SK-N-SH treated with all-trans-retinoic acid at 6 μM for 48 hours (cell line): Measurements from ENCODE around the gene SH3BP4.

Source experiments
- ATAC-seq: fragments of 200-7000 bp; cut with Tn5 transposase; 3 replicates; pipeline ENCODE4 v1.9.1; 2020; ENCODE audit warnings: mild to moderate bottlenecking, moderate library complexity
- ARNTL ChIP-seq: fragments of 450-650 bp; formaldehyde crosslinking; IDR thresholded peaks from 2 replicates; pipeline ENCODE4 v1.5.0; 2020; ENCODE audit warnings: low read depth, mild to moderate bottlenecking, moderate library complexity, borderline replicate concordance
- BACH2 ChIP-seq: fragments of 250-450 bp; sonication (Bioruptor Pico); IDR thresholded peaks from 2 replicates; pipeline ENCODE4 v1.9.0; 2021; ENCODE audit warnings: mild to moderate bottlenecking, borderline replicate concordance
- CSDC2 ChIP-seq: fragments of 250-450 bp; sonication (Bioruptor Pico); IDR thresholded peaks from 2 replicates; pipeline ENCODE4 v1.5.0; 2020; ENCODE audit warnings: mild to moderate bottlenecking, moderate library complexity
- CSRNP3 ChIP-seq: fragments of 250-450 bp; sonication (Bioruptor Pico); IDR thresholded peaks from 2 replicates; pipeline ENCODE4 v1.5.1; 2021; ENCODE audit warnings: mild to moderate bottlenecking, moderate library complexity
- ESRRG ChIP-seq: fragments of 250-450 bp; sonication (Bioruptor Pico); IDR thresholded peaks from 2 replicates; pipeline ENCODE4 v1.6.1; 2021; ENCODE audit warnings: mild to moderate bottlenecking
- ISL1 ChIP-seq: fragments of 250-450 bp; sonication (Bioruptor Pico); IDR thresholded peaks from 2 replicates; pipeline ENCODE4 v2.1.2; 2022; ENCODE audit warnings: mild to moderate bottlenecking, moderate library complexity
- OSR1 ChIP-seq: fragments of 250-450 bp; sonication (Bioruptor Pico); IDR thresholded peaks from 2 replicates; pipeline ENCODE4 v1.8.0; 2022; ENCODE audit warnings: moderate library complexity, mild to moderate bottlenecking, inconsistent platforms
- PPARA ChIP-seq: fragments of 250-450 bp; sonication (Bioruptor Pico); IDR thresholded peaks from 2 replicates; pipeline ENCODE4 v1.5.0; 2020; ENCODE audit warnings: mild to moderate bottlenecking, borderline replicate concordance
- SNAI2 ChIP-seq: fragments of 250-450 bp; sonication (Bioruptor Pico); IDR thresholded peaks from 2 replicates; pipeline ENCODE4 v1.5.0; 2020; ENCODE audit warnings: mild to moderate bottlenecking, moderate library complexity
- TCF4 ChIP-seq: fragments of 250-450 bp; sonication (Bioruptor Pico); IDR thresholded peaks from 2 replicates; pipeline ENCODE4 v1.8.0; 2021; ENCODE audit warnings: mild to moderate bottlenecking, moderate library complexity, borderline replicate concordance
- TOX ChIP-seq: fragments of 250-450 bp; sonication (Bioruptor Pico); IDR thresholded peaks from 2 replicates; pipeline ENCODE4 v1.8.0; 2021; ENCODE audit warnings: mild to moderate bottlenecking, moderate library complexity, borderline replicate concordance
- TSHZ2 ChIP-seq: fragments of 250-450 bp; sonication (Bioruptor Pico); IDR thresholded peaks from 2 replicates; pipeline ENCODE4 v1.5.0; 2020; ENCODE audit warnings: mild to moderate bottlenecking, moderate library complexity
- ZC3H10 ChIP-seq: fragments of 250-450 bp; sonication (Bioruptor Pico); IDR thresholded peaks from 2 replicates; pipeline ENCODE4 v1.5.1; 2021; ENCODE audit warnings: mild to moderate bottlenecking, moderate library complexity
- ZFP30 ChIP-seq: fragments of 450-650 bp; formaldehyde crosslinking; IDR thresholded peaks from 2 replicates; pipeline ENCODE4 v1.5.0; 2022; ENCODE audit warnings: mild to moderate bottlenecking, moderate library complexity
- ZNF565 ChIP-seq: fragments of 450-650 bp; formaldehyde crosslinking; conservative IDR thresholded peaks from 2 replicates; pipeline ENCODE4 v1.5.0; 2020; ENCODE audit warnings: low read depth, mild to moderate bottlenecking, moderate library complexity
- ZNF70 ChIP-seq: fragments of 450-650 bp; formaldehyde crosslinking; IDR thresholded peaks from 2 replicates; pipeline ENCODE4 v1.5.0; 2020; ENCODE audit warnings: mild to moderate bottlenecking, moderate library complexity
- ZNF8 ChIP-seq: fragments of 450-650 bp; formaldehyde crosslinking; IDR thresholded peaks from 2 replicates; pipeline ENCODE4 v1.5.0; 2020; ENCODE audit warnings: mild to moderate bottlenecking, moderate library complexity
- TF ChIP-seq, protein P1 (sequence below): fragments of 250-450 bp; sonication (Bioruptor Pico); IDR thresholded peaks from 2 replicates; pipeline ENCODE4 v1.5.1; 2020; ENCODE audit warnings: low read depth, mild to moderate bottlenecking, moderate library complexity
- TF ChIP-seq, protein P2 (sequence below): fragments of 250-450 bp; sonication (Bioruptor Pico); IDR thresholded peaks from 2 replicates; pipeline ENCODE4 v1.8.0; 2021; ENCODE audit warnings: low read depth, mild to moderate bottlenecking, moderate library complexity, borderline replicate concordance

The SH3BP4 gene

DNA sequence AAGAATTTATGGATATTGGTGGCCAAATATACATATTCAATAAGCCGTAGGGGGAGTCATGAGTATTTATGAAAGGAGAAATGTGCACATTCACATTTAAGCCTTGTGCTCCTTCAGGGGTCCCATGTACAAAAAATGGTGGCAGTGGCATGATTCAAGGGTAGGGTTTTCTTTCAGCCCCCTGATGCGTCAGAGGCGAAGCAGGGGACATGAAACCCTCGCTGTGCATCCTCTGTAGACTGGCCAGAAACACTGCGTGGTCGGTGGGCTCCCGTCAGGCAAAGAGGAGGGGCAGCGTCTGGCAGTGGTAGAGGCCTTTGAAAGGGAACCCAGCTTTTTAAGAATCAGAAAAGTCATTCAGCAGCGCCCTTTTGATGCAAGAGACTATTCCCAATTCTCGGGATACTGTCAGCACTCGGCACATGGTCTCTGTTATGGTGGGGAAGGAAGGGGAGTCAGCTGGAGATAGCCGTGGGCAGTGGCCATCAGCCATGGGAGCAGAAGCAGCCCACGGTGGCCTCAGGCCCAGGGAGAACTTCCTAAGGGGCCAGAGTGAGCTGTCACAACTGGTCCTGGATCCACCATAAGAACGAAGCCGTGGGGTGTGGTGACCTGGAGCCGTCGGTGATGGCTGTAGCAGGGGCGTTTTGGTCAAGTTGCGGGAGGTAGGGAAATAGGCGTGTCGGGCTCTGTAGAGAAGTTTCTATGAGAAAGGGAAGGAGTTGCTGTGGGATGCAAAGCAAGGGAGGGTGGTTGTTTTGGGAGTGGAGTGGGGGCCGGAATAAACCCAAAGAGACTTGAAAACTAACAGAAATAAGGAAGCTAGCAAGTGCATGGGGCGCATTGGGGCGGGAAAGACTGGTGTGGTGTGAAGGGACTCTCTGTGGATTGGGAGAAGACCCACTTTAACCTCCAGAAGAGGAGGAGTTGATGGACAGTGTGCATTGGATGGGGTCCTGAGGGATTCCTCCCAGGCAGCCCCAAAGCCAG, 95.6 kb downstream of the SH3BP4 start:
- TF ChIP-seq CSDC2 (CRISPR knock-in tag) (no peak), TCF4 (no peak), ZNF70 (CRISPR knock-in tag) (no peak), ARNTL (CRISPR knock-in tag) (no peak), TSHZ2 (no peak), TOX (no peak), OSR1 (CRISPR knock-in tag) (no peak), CSRNP3 (no peak), ZNF8 (no peak), ZC3H10 (CRISPR knock-in tag) (no peak), BACH2 (no peak), SNAI2 (CRISPR knock-in tag) (no peak), ZNF565 (CRISPR knock-in tag) (no peak)
- TF ChIP-seq, protein P1, sequence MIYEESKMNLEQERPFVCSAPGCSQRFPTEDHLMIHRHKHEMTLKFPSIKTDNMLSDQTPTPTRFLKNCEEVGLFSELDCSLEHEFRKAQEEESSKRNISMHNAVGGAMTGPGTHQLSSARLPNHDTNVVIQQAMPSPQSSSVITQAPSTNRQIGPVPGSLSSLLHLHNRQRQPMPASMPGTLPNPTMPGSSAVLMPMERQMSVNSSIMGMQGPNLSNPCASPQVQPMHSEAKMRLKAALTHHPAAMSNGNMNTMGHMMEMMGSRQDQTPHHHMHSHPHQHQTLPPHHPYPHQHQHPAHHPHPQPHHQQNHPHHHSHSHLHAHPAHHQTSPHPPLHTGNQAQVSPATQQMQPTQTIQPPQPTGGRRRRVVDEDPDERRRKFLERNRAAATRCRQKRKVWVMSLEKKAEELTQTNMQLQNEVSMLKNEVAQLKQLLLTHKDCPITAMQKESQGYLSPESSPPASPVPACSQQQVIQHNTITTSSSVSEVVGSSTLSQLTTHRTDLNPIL (CRISPR knock-in tag), result no peak
- ATAC-seq, result no peak

DNA sequence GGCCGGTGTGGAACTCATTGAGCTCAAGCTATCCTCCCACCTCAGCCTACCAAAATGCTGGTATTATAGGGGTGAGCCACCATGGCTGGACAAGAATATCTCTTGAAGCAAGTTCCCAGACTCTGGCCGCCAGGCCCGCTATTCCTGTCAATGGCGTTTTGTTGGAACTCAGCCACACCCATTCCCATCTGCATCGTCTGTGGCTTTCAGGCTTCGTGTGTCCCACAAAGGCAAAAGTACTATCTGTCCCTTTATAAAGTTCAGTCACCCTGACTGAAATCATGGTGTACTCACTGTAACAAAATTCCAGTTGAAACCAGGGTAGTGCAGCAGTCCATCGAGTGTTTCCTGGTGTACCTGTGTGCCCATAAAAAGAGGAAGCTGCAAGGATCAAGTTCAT, 96.7 kb downstream of the SH3BP4 start:
- ATAC-seq, result no peak
- TF ChIP-seq ISL1, result no peak
- TF ChIP-seq CSRNP3, result no peak
- no peak for TF ChIP-seq ARNTL (CRISPR knock-in tag)
- no peak for TF ChIP-seq SNAI2 (CRISPR knock-in tag)
- no peak for TF ChIP-seq TSHZ2
- TF ChIP-seq ESRRG (CRISPR knock-in tag), result no peak
- no peak for TF ChIP-seq OSR1 (CRISPR knock-in tag)
- no peak for TF ChIP-seq BACH2
- no peak for TF ChIP-seq ZFP30 (CRISPR knock-in tag)
- TF ChIP-seq TOX, result no peak
- no peak for TF ChIP-seq ZNF565 (CRISPR knock-in tag)
- no peak for TF ChIP-seq PPARA (CRISPR knock-in tag)

DNA sequence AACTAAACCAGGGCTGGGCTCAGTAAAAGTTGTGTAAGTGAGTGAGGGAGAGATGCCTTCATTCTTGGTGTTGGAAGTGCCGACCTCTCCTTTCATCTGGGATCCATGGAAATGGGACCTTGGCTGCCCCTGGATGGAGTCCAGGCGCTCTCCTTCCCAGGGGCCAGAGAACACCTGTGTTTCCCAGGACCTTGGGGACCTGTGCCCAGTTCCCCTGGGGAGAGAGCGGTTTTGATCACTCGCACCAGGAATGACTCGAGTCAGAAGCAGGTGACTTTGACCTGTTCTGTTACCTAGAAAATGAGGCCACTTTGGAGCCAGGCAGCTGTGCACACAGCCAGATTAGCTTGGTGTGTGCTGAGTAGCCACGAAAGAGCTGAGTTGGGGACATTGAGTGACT, 97.3 kb downstream of the SH3BP4 start:
- ATAC-seq, result no peak
- no peak for TF ChIP-seq CSDC2 (CRISPR knock-in tag)
- TF ChIP-seq, protein P1 (CRISPR knock-in tag), result no peak
- TF ChIP-seq, protein P2, sequence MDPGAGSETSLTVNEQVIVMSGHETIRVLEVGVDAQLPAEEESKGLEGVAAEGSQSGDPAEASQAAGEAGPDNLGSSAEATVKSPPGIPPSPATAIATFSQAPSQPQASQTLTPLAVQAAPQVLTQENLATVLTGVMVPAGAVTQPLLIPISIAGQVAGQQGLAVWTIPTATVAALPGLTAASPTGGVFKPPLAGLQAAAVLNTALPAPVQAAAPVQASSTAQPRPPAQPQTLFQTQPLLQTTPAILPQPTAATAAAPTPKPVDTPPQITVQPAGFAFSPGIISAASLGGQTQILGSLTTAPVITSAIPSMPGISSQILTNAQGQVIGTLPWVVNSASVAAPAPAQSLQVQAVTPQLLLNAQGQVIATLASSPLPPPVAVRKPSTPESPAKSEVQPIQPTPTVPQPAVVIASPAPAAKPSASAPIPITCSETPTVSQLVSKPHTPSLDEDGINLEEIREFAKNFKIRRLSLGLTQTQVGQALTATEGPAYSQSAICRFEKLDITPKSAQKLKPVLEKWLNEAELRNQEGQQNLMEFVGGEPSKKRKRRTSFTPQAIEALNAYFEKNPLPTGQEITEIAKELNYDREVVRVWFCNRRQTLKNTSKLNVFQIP (CRISPR knock-in tag), result no peak
- no peak for TF ChIP-seq ZFP30 (CRISPR knock-in tag)
- no peak for TF ChIP-seq CSRNP3
- TF ChIP-seq ZNF8, result no peak
- TF ChIP-seq ZNF70 (CRISPR knock-in tag), result no peak
- TF ChIP-seq ARNTL (CRISPR knock-in tag), result no peak
- TF ChIP-seq ESRRG (CRISPR knock-in tag), result no peak
- TF ChIP-seq ZC3H10 (CRISPR knock-in tag), result no peak
